Motor neuron (in vitro differentiated cells): ENCODE data around the gene NDUFAF8. TPM values are rescaled to one million over a fixed set of nuclear protein-coding genes. Genes with fewer than 3 reads are reported as not detected.

Source experiments
- ATAC-seq, 8 experiments: fragments of 200-7000 bp; cut with Tn5 transposase; replicated peaks in 6 of 8; 2 replicates each; pipeline ENCODE4 v1.8.0; 2021; ENCODE audit warnings: mild to moderate bottlenecking in 8 of 8, moderate library complexity in 8 of 8
- H3K27ac ChIP-seq, 2 donors: fragments of 250-450 bp; sonication (Bioruptor Pico); 2 replicates each; pipeline ENCODE4 v1.9.0; 2021; ENCODE audit warnings: antibody characterized with exemption in 2 of 2, mild to moderate bottlenecking in 2 of 2, moderate library complexity in 1 of 2
- H3K4me1 ChIP-seq, 2 donors: fragments of 250-450 bp; sonication (Bioruptor Pico); replicated peaks in 1 of 2; 2 replicates each; pipeline ENCODE4 v1.6.1; 2021; ENCODE audit warnings: antibody characterized with exemption in 2 of 2, mild to moderate bottlenecking in 2 of 2, moderate library complexity in 1 of 2
- H3K4me3 ChIP-seq, 5 donors: fragments of 250-450 bp; sonication (Bioruptor Pico); 2 replicates each; pipeline ENCODE4 v1.9.0; 2021; ENCODE audit warnings: antibody characterized with exemption in 5 of 5, mild to moderate bottlenecking in 5 of 5, moderate library complexity in 4 of 5
- WGBS, 10 experiments: fragments of 450-650 bp; shearing (Covaris generic); methylation state at CpG; one replicate each; pipeline ENCODE4 v1.0.0; 2022; 5-methylcytosine and 5-hydroxymethylcytosine counted together
- in situ Hi-C, 9 experiments: fragments of 400-800 bp; cut with MboI; loops; one replicate each; pipeline ENCODE4 v1.15.0; 2021; ENCODE audit warnings: low sequenced_read_pairs in 9 of 9, low pct_unique_long_range_greater_than_20kb in 2 of 9; ENCODE audit not compliant: unreplicated experiment in 9 of 9
- total RNA-seq, 8 experiments: library from RNA; unstranded; fragments of 300-600 nt; gene quantifications; 2 replicates each; pipeline versions ENCODE4 v1.2.3 to v1.2.4, GENCODE V29; 2022

NDUFAF8 gene
- total RNA-seq, 8 experiments from 2014 or later: 23.9 to 200 (median 94.8) TPM

DNA sequence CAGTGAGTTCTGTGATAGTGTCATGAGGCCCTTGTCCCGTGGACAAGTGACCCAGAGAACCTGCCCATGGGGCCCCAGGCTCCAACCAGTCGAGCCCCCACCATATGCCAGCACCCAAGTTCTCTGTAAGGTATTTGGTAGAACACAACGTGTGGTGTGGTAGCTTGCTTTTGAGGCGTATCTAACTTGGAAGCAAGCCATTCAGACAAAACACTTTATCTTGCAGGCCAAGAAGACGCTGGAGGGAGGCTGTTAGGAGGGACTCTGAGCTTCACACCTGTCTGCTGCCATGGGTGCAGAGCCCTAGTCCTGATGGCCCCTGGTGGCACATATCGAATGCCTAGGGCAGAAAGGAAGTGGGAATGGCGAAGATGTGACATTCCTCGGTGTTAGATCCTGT, 1.6 kb downstream of the NDUFAF8 start:
- no peak for ATAC-seq
- WGBS, 10 experiments: 52 to 100% (median 84%) methylated on average over 1 to 5 of the region's 8 CpGs; no CpG with 5 or more reads in 2 of the 10 experiments
- Histone ChIP-seq H3K4me1 (peaks cover 3 to 11% of the 10 kb centered on the region in 2 donors), H3K4me3 (no peak overlapping the region), H3K27ac (no peak overlapping the region)
- in situ Hi-C loops: loop anchor here in 1 of 9 experiments (25.0 kb wide), 1 partner anchor 228 kb away; no protein-coding TSS in a partner anchor

DNA sequence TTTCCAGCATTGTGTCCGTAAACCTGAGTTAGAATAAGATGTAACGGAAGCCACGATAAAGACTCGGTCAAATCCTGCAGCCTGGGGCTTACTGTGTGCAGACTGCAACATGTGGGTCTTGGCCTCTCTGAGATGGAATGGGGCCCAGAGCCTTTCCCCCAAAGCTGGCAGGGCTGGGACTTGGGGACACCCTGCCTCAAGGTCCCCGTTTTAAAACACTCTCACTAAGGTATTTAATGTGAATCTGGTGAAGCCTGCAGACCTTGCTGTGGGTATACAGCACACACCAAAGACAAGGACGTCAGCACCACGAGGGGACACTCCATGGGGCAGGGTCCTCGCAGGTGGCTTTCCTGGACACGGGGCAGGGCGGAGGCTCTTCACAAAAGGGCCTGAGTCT, 2.1 kb downstream of the NDUFAF8 start:
- H3K27ac ChIP-seq: no peak overlapping the region
- WGBS, 10 experiments: 90 to 100% (median 92%) methylated on average over 1 to 7 of the region's 10 CpGs; no CpG with 5 or more reads in 6 of the 10 experiments
- in situ Hi-C loops: loop anchor here in 1 of 9 experiments (25.0 kb wide), 1 partner anchor 229 kb away; no protein-coding TSS in a partner anchor

GRCh38 chr17:81241648-81242420, 2.7 kb downstream of the NDUFAF8 start:
- Histone ChIP-seq H3K4me3 (no peak overlapping the region), H3K4me1 (peaks cover 3 to 11% of the 10 kb centered on the region in 2 donors), H3K27ac (no peak overlapping the region)
- in situ Hi-C loops: loop anchor here in 1 of 9 experiments (25.0 kb wide), 1 partner anchor 230 kb away; no protein-coding TSS in a partner anchor
- no peak for ATAC-seq
- 0 to 55% (median 30%) methylated on average over 1 to 5 of the region's 26 CpGs; no CpG with 5 or more reads in 7 of the 10 experiments for WGBS, 10 experiments

More for the DNA sequence above, 2.1 kb downstream of the NDUFAF8 start:
- ATAC-seq: no peak
- Histone ChIP-seq H3K4me3 (no peak overlapping the region), H3K4me1 (peaks cover 3 to 11% of the 10 kb centered on the region in 2 donors)

GRCh38 chr17:81242421-81243332, 3.6 kb downstream of the NDUFAF8 start:
- no peak for ATAC-seq
- 80 to 95% (median 93%) methylated on average over 2 to 11 of the region's 33 CpGs; no CpG with 5 or more reads in 7 of the 10 experiments for WGBS, 10 experiments
- Histone ChIP-seq H3K4me3 (no peak overlapping the region), H3K27ac (no peak overlapping the region), H3K4me1 (peaks cover 3 to 10% of the 10 kb centered on the region in 2 donors)
- in situ Hi-C loops: loop anchor here in 1 of 9 experiments (25.0 kb wide), 1 partner anchor 230 kb away; no protein-coding TSS in a partner anchor

DNA sequence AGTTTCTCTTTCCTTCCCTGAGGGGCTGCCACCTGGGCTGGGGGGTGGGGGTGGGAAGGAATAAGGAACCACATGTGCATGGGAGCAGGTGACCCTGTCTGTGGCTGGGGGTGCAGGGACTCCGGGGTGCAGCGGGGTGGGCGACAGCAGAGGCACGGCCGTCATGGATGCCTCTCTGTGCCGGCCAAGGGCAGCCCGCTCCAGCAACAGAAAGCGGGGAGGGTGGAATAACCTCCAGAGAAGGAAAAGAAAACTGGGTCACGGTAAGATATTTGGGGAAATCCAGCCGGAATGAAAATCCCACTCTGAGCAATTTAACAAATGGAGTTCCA, 4.2 kb downstream of the NDUFAF8 start:
- Histone ChIP-seq H3K4me1 (peaks cover 0 to 5% of the 10 kb centered on the region in 2 donors), H3K4me3 (no peak overlapping the region), H3K27ac (no peak overlapping the region)
- no peak for ATAC-seq
- in situ Hi-C loops: loop anchor here in 1 of 9 experiments (25.0 kb wide), 1 partner anchor 231 kb away; no protein-coding TSS in a partner anchor
- no CpG with 5 or more reads among the region's 10 CpGs for WGBS, 10 experiments

GRCh38 chr17:81244358-81245023, 5.4 kb downstream of the NDUFAF8 start:
- Histone ChIP-seq H3K4me3 (no peak overlapping the region), H3K4me1 (peaks cover 0 to 5% of the 10 kb centered on the region in 2 donors), H3K27ac (no peak overlapping the region)
- in situ Hi-C loops: loop anchor here in 1 of 9 experiments (25.0 kb wide), 1 partner anchor 232 kb away; no protein-coding TSS in a partner anchor
- no peak for ATAC-seq
- 76 to 100% (median 89%) methylated on average over 1 to 14 of the region's 24 CpGs; no CpG with 5 or more reads in 5 of the 10 experiments for WGBS, 10 experiments

DNA sequence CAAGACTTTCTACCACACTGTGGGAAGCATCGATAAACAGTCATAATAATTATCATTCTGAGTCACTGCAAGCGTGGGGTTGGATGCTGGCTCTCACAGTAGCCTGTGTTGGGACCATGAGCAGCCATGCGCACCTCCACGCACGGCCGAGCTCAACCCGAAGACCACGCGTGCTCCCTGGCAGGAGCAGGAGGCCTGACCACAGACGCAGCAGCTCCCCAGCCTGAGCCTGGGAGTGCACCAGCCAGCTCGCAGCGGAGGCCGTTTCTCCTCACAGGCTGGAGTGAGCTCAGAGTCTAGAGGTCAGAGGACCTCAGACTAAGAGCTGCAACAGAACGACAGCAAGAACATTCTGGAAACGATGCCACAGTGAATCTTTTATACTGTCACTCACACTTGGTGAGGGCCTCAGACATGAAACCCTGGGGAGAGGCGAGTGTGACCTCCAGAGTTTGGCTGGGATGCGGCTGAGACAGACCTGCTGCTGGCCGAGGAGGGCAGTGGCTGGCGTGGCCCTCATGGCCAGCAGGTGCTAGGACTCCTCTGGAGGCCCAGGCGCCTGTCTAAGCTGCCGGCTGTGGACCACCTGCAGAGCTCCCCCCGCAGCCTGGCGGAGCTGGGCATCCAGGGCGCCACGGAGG, 6.0 kb downstream of the NDUFAF8 start:
- in situ Hi-C loops: loop anchor here in 1 of 9 experiments (25.0 kb wide), 1 partner anchor 233 kb away; no protein-coding TSS in a partner anchor
- peak in 1 of 8 experiments; percentile 3 for ATAC-seq
- WGBS, 10 experiments: 23 to 100% (median 83%) methylated on average over 1 to 3 of the region's 25 CpGs; no CpG with 5 or more reads in 6 of the 10 experiments
- Histone ChIP-seq H3K27ac (peak overlapping the region in 1 of 2 donors; percentile 32), H3K4me1 (peaks cover 0 to 4% of the 10 kb centered on the region in 2 donors), H3K4me3 (no peak overlapping the region)

- Histone ChIP-seq H3K27ac (peak overlapping the region in 1 of 2 donors; percentile 32), H3K4me3 (no peak overlapping the region), H3K4me1 (peaks cover under 1 to 3% of the 10 kb centered on the region in 2 donors)
- peak in 4 of 8 experiments; percentile 2 to 12 (median 5) for ATAC-seq
- WGBS, 10 experiments: 90 to 100% (median 91%) methylated on average over 2 to 6 of the region's 37 CpGs; no CpG with 5 or more reads in 7 of the 10 experiments
- in situ Hi-C loops: loop anchor here in 1 of 9 experiments (25.0 kb wide), 1 partner anchor 234 kb away; no protein-coding TSS in a partner anchor
Measured at GRCh38 chr17:81245665-81246342, 6.7 kb downstream of the NDUFAF8 start.

- no peak overlapping the region for H3K4me3 ChIP-seq
- H3K27ac ChIP-seq: no peak overlapping the region
- peaks cover 6 to 8% of the 10 kb centered on the region in 2 donors for H3K4me1 ChIP-seq
- in situ Hi-C loops: loop anchor here in 1 of 9 experiments (25.0 kb wide), 1 partner anchor 234 kb away; no protein-coding TSS in a partner anchor
- 67 to 100% (median 90%) methylated on average over 1 to 3 of the region's 10 CpGs; no CpG with 5 or more reads in 6 of the 10 experiments for WGBS, 10 experiments
- peak in 1 of 8 experiments; percentile 8 for ATAC-seq
Measured at GRCh38 chr17:81246343-81246670, 7.2 kb downstream of the NDUFAF8 start.

GRCh38 chr17:81246679-81247338, 7.7 kb downstream of the NDUFAF8 start:
- Histone ChIP-seq H3K4me3 (no peak overlapping the region), H3K4me1 (peaks cover 11 to 13% of the 10 kb centered on the region in 2 donors), H3K27ac (no peak overlapping the region)
- in situ Hi-C loops: loop anchor here in 1 of 9 experiments (25.0 kb wide), 1 partner anchor 235 kb away; no protein-coding TSS in a partner anchor
- 67 to 100% (median 89%) methylated on average over 1 to 8 of the region's 28 CpGs; no CpG with 5 or more reads in 5 of the 10 experiments for WGBS, 10 experiments
- ATAC-seq: no peak
